LNCAP (cell line): ENCODE results near the gene ANXA1.

Experiments
- TF ChIP-seq, protein P1 (sequence below): fragments of 450-650 bp; IDR thresholded peaks from 2 replicates; pipeline ENCODE4 v1.5.1; 2017; ENCODE audit warnings: mild to moderate bottlenecking

The ANXA1 gene

GRCh38 chr9:73116880-73117279 lies 34.8 kb upstream of the ANXA1 start:
- TF ChIP-seq, protein P1, sequence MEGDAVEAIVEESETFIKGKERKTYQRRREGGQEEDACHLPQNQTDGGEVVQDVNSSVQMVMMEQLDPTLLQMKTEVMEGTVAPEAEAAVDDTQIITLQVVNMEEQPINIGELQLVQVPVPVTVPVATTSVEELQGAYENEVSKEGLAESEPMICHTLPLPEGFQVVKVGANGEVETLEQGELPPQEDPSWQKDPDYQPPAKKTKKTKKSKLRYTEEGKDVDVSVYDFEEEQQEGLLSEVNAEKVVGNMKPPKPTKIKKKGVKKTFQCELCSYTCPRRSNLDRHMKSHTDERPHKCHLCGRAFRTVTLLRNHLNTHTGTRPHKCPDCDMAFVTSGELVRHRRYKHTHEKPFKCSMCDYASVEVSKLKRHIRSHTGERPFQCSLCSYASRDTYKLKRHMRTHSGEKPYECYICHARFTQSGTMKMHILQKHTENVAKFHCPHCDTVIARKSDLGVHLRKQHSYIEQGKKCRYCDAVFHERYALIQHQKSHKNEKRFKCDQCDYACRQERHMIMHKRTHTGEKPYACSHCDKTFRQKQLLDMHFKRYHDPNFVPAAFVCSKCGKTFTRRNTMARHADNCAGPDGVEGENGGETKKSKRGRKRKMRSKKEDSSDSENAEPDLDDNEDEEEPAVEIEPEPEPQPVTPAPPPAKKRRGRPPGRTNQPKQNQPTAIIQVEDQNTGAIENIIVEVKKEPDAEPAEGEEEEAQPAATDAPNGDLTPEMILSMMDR: no peak

DNA sequence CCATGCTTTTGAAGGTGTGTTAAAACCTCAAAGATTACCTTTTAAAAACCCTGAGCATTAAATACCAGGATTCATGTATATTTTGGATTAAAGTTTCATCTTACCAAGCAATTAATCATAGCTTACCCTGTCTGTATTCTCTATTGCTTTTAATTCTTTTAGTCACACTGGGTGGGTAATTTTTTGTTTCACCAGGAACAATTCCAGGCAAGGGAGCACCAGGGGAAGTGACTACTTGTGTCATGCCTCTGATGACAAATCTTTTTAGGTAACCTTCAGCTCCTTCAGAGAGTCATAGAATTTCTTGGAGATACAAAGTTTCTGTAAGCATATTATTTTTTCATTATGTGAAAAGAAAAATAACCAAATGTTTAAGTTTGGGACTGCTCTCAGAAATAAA lies 33.4 kb upstream of the ANXA1 start:
- TF ChIP-seq, protein P1: no peak

- TF ChIP-seq, protein P1: no peak
These were observed 32.6 kb upstream of the ANXA1 start for GRCh38 chr9:73118898-73119554.

GRCh38 chr9:73121375-73121935 lies 30.2 kb upstream of the ANXA1 start:
- TF ChIP-seq, protein P1: no peak

- TF ChIP-seq, protein P1: no peak
These were observed 26.0 kb upstream of the ANXA1 start for GRCh38 chr9:73125651-73126050.

GRCh38 chr9:73129941-73130685 lies 21.6 kb upstream of the ANXA1 start:
- TF ChIP-seq, protein P1: no peak

DNA sequence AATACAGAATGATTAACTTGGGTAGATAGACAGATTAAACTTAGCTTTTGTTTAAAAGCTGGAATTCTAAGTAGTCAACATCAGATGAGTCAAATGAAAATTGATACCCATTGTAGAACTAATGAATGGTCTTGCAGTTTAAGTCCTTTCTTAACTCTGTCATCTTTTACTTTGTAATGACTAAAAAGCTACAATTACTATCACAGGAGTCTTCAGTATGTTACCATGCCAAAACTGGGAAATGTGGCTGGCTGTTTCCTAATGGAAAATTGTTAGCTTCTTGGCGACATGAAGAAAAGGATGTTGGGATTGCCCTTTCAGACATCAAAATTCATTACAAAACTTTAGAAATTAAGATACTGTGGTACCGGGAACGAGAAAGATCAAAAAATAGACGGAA lies 20.2 kb upstream of the ANXA1 start:
- TF ChIP-seq, protein P1: no peak
